Measurements from ENCODE around the gene SLC27A5.
"Not testable (repeated sequence)": the region's sequence is repeated elsewhere in the genome, so short reads cannot be mapped to it uniquely, and the experiment has no call there.

Gene SLC27A5

GRCh38 chr19:58499021-58499927, 12.5 kb downstream of the SLC27A5 start:
- in situ Hi-C loops (cut with HindIII; ENCODE audit: low sequenced_read_pairs), result no loop called here

- in situ Hi-C loops (cut with HindIII; ENCODE audit: low sequenced_read_pairs), result no loop called here
Observed at GRCh38 chr19:58498316-58499020, 13.3 kb downstream of the SLC27A5 start.

- in situ Hi-C loops (cut with HindIII; ENCODE audit: low sequenced_read_pairs), result no loop called here
Observed at GRCh38 chr19:58497634-58498170, 14.1 kb downstream of the SLC27A5 start.

- in situ Hi-C loops (cut with HindIII; ENCODE audit: low sequenced_read_pairs), result no loop called here
Observed at GRCh38 chr19:58492265-58492664, 19.5 kb downstream of the SLC27A5 start.

GRCh38 chr19:58491393-58491792, 20.4 kb downstream of the SLC27A5 start:
- in situ Hi-C loops (cut with HindIII; ENCODE audit: low sequenced_read_pairs), result no loop called here

GRCh38 chr19:58484349-58484748, 27.4 kb downstream of the SLC27A5 start:
- in situ Hi-C loops (cut with HindIII; ENCODE audit: low sequenced_read_pairs), result not testable (repeated sequence)

- in situ Hi-C loops (cut with HindIII; ENCODE audit: low sequenced_read_pairs), result no loop called here
Observed at GRCh38 chr19:58483776-58484175, 28.0 kb downstream of the SLC27A5 start.

GRCh38 chr19:58482372-58482771, 29.4 kb downstream of the SLC27A5 start:
- in situ Hi-C loops (cut with HindIII; ENCODE audit: low sequenced_read_pairs), result no loop called here

- in situ Hi-C loops (cut with HindIII; ENCODE audit: low sequenced_read_pairs), result no loop called here
Observed at GRCh38 chr19:58480831-58481230, 31.0 kb downstream of the SLC27A5 start.

GRCh38 chr19:58480481-58480830, 31.3 kb downstream of the SLC27A5 start:
- in situ Hi-C loops (cut with HindIII; ENCODE audit: low sequenced_read_pairs), result no loop called here

- in situ Hi-C loops (cut with HindIII; ENCODE audit: low sequenced_read_pairs), result no loop called here
Observed at GRCh38 chr19:58479736-58480480, 31.9 kb downstream of the SLC27A5 start.

- in situ Hi-C loops (cut with HindIII; ENCODE audit: low sequenced_read_pairs), result no loop called here
Observed at GRCh38 chr19:58479303-58479702, 32.5 kb downstream of the SLC27A5 start.

GRCh38 chr19:58477871-58478270, 33.9 kb downstream of the SLC27A5 start:
- in situ Hi-C loops (cut with HindIII; ENCODE audit: low sequenced_read_pairs), result no loop called here

- in situ Hi-C loops (cut with HindIII; ENCODE audit: low sequenced_read_pairs), result no loop called here
Observed at GRCh38 chr19:58477130-58477529, 34.7 kb downstream of the SLC27A5 start.

GRCh38 chr19:58476498-58477015, 35.2 kb downstream of the SLC27A5 start:
- in situ Hi-C loops (cut with HindIII; ENCODE audit: low sequenced_read_pairs), result no loop called here

- in situ Hi-C loops (cut with HindIII; ENCODE audit: low sequenced_read_pairs), result no loop called here
Observed at GRCh38 chr19:58475714-58476497, 35.9 kb downstream of the SLC27A5 start, which contains the start of gene ZNF446. Gene ZNF446, plus strand, starts transcription at chr19:58476352. Its CDS starts 867 bp downstream, at chr19:58477219.

- in situ Hi-C loops (cut with HindIII; ENCODE audit: low sequenced_read_pairs), result no loop called here
Observed at GRCh38 chr19:58474997-58475713, 36.6 kb downstream of the SLC27A5 start.

- in situ Hi-C loops (cut with HindIII; ENCODE audit: low sequenced_read_pairs), result no loop called here
Observed at GRCh38 chr19:58474291-58474996, 37.3 kb downstream of the SLC27A5 start.

- in situ Hi-C loops (cut with HindIII; ENCODE audit: low sequenced_read_pairs), result no loop called here
Observed at GRCh38 chr19:58473775-58474174, 38.0 kb downstream of the SLC27A5 start.

All from endothelial cell of hepatic sinusoid (primary cell).